COLO668 (cell line): ENCODE measurements around the gene DDI2.
"Not testable (repeated sequence)": the region's sequence is repeated elsewhere in the genome, so short reads cannot be mapped to it uniquely, and the experiment has no call there.

Experiments used
- DNase-seq: peaks from one replicate; lab custom pipeline; 2025; ENCODE audit not compliant: unreplicated experiment; lab: John Stamatoyannopoulos, UW

The DDI2 gene

GRCh38 chr1:15676688-15677661, 59.7 kb downstream of the DDI2 start:
- DNase-seq = no peak

GRCh38 chr1:15678578-15678977, 61.3 kb downstream of the DDI2 start:
- no peak for DNase-seq

GRCh38 chr1:15680131-15680530, 62.9 kb downstream of the DDI2 start:
- DNase-seq = no peak

- no peak for DNase-seq
Observed at GRCh38 chr1:15680561-15681348, 63.5 kb downstream of the DDI2 start.

GRCh38 chr1:15681349-15682292, 64.4 kb downstream of the DDI2 start:
- DNase-seq = no peak

- no peak for DNase-seq
Observed at GRCh38 chr1:15682936-15683341, 65.7 kb downstream of the DDI2 start.

GRCh38 chr1:15683345-15684039, 66.2 kb downstream of the DDI2 start:
- no peak for DNase-seq

- peak; percentile 87 for DNase-seq
Observed at GRCh38 chr1:15684042-15684461, 66.8 kb downstream of the DDI2 start, which contains the start of gene PLEKHM2. PLEKHM2 (plus strand) TSS chr1:15684320; CDS start chr1:15684559, 239 bp downstream.

- DNase-seq = peak; percentile 66
Observed at GRCh38 chr1:15684468-15685291, 67.4 kb downstream of the DDI2 start.

- no peak for DNase-seq
Observed at GRCh38 chr1:15685820-15686219, 68.6 kb downstream of the DDI2 start.

- DNase-seq = no peak
Observed at GRCh38 chr1:15687446-15687845, 70.2 kb downstream of the DDI2 start.

- DNase-seq = no peak
Observed at GRCh38 chr1:15690317-15690716, 73.1 kb downstream of the DDI2 start.

- DNase-seq = no peak
Observed at GRCh38 chr1:15691434-15692032, 74.3 kb downstream of the DDI2 start.

- DNase-seq = no peak
Observed at GRCh38 chr1:15692121-15692682, 74.9 kb downstream of the DDI2 start.

- no peak for DNase-seq
Observed at GRCh38 chr1:15693371-15693770, 76.1 kb downstream of the DDI2 start.

- DNase-seq = no peak
Observed at GRCh38 chr1:15696956-15697521, 79.8 kb downstream of the DDI2 start.

GRCh38 chr1:15698201-15698600, 80.9 kb downstream of the DDI2 start:
- DNase-seq = no peak

GRCh38 chr1:15699321-15699720, 82.1 kb downstream of the DDI2 start:
- not testable (repeated sequence) for DNase-seq
